GM23338 (cell line): ENCODE measurements around the gene NFIA.

ENCODE experiments used
- CTCF ChIP-seq, 2 experiments: fragments of 200-600 bp in 1 of 2; sonication (generic) in 1 of 2; conservative IDR thresholded peaks; 2 replicates each; pipeline versions ENCODE4 v1.5.1 to v1.6.1; 2016 to 2017; ENCODE audit warnings: antibody characterized with exemption in 2 of 2, low read depth in 2 of 2, mild to moderate bottlenecking in 2 of 2, moderate library complexity in 1 of 2
- EZH2 ChIP-seq: fragments of 200-600 bp; sonication (generic); IDR thresholded peaks from one replicate; pipeline ENCODE4 v1.8.0; 2017; ENCODE audit warnings: antibody characterized with exemption, mild to moderate bottlenecking, low read depth; ENCODE audit not compliant: unreplicated experiment
- EZH2phosphoT487 ChIP-seq: fragments of 200-600 bp; sonication (generic); IDR thresholded peaks from one replicate; pipeline ENCODE4 v1.8.1; 2018; ENCODE audit warnings: antibody characterized with exemption; ENCODE audit not compliant: unreplicated experiment
- POLR2AphosphoS5 ChIP-seq: IDR thresholded peaks from 2 replicates; pipeline ENCODE4 v1.6.1; 2016; ENCODE audit warnings: antibody characterized with exemption, low read depth

GRCh38 chr1:61124696-61125095 is 42.3 kb downstream of the NFIA start:
- no peak for TF ChIP-seq CTCF (conservative IDR thresholded peaks at IDR 0.05; ENCODE audit: low read depth in 2 of 2)
- TF ChIP-seq POLR2AphosphoS5, result no peak
- no peak for TF ChIP-seq EZH2phosphoT487
- no peak for TF ChIP-seq EZH2
